Measurements from ENCODE around the gene SFTPA1.
"Not testable (repeated sequence)": the region's sequence is repeated elsewhere in the genome, so short reads cannot be mapped to it uniquely, and the experiment has no call there.

Gene SFTPA1

DNA sequence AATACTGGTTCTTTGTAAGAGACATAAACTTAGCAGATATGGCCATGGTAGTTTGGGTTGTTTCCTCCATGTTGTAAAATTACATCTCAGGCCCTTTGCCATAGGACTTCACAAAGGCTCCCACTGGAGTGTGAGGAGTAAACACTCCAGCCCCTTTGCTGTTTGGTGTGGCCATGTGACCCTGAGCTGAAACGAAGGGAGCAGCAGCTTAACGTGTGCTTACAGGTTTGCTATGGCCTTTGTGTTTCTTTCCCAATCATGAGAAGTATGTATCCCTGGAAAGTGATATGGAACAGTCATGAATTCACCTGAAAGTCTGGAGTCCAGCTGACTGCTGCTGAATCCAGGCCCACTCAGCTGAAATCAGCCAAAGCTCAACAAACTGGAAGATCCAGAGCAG is 23.8 kb upstream of the SFTPA1 start:
- Histone ChIP-seq H3F3A (ENCODE audit: insufficient read depth) (no peaks in the 10 kb centered on the region), H3K79me2 (ENCODE audit: insufficient read depth, low read length) (no peaks in the 10 kb centered on the region), H3K4me3 (ENCODE audit: insufficient read depth, low read length, poor library complexity, severe bottlenecking) (no peak overlapping the region), H3K9ac (ENCODE audit: low read length) (no peak overlapping the region), H3K36me3 (ENCODE audit: low read length) (no peaks in the 10 kb centered on the region), H3K27me3 (ENCODE audit: low read length) (no peaks in the 10 kb centered on the region), H4K20me1 (ENCODE audit: low read depth, low read length) (no peaks in the 10 kb centered on the region), H3K4me2 (ENCODE audit: low read depth, low read length, poor library complexity, severe bottlenecking) (no peak overlapping the region), H3K27ac (ENCODE audit: low read depth, low read length) (no peak overlapping the region), H2AFZ (ENCODE audit: low read depth, low read length, severe bottlenecking) (no peak overlapping the region), H3K9me3 (ENCODE audit: insufficient read depth, low read length) (no peaks in the 10 kb centered on the region), H3K9me2 (replicated peaks; ENCODE audit: insufficient read depth, low read length) (no peaks in the 10 kb centered on the region)
- TF ChIP-seq EZH2phosphoT487 (conservative IDR thresholded peaks at IDR 0.05; ENCODE audit: low read length) = no peak
- no peak for TF ChIP-seq CTCF (IDR thresholded peaks at IDR 0.05; ENCODE audit: insufficient read depth, low read length, poor library complexity, severe bottlenecking)

- Histone ChIP-seq H2AFZ (ENCODE audit: low read depth, low read length, severe bottlenecking) (no peak overlapping the region), H3K4me2 (ENCODE audit: low read depth, low read length, poor library complexity, severe bottlenecking) (no peak overlapping the region), H3K79me2 (ENCODE audit: insufficient read depth, low read length) (no peaks in the 10 kb centered on the region), H3K9me2 (replicated peaks; ENCODE audit: insufficient read depth, low read length) (no peaks in the 10 kb centered on the region), H3K4me3 (ENCODE audit: insufficient read depth, low read length, poor library complexity, severe bottlenecking) (no peak overlapping the region), H3K36me3 (ENCODE audit: low read length) (no peaks in the 10 kb centered on the region), H4K20me1 (ENCODE audit: low read depth, low read length) (no peaks in the 10 kb centered on the region), H3K27me3 (ENCODE audit: low read length) (no peaks in the 10 kb centered on the region), H3K27ac (ENCODE audit: low read depth, low read length) (no peak overlapping the region), H3K9me3 (ENCODE audit: insufficient read depth, low read length) (no peaks in the 10 kb centered on the region), H3K9ac (ENCODE audit: low read length) (no peak overlapping the region), H3F3A (ENCODE audit: insufficient read depth) (no peaks in the 10 kb centered on the region)
- TF ChIP-seq EZH2phosphoT487 (conservative IDR thresholded peaks at IDR 0.05; ENCODE audit: low read length) (no peak), CTCF (IDR thresholded peaks at IDR 0.05; ENCODE audit: insufficient read depth, low read length, poor library complexity, severe bottlenecking) (no peak)
Observed at GRCh38 chr10:79588800-79589199, 21.9 kb upstream of the SFTPA1 start.

DNA sequence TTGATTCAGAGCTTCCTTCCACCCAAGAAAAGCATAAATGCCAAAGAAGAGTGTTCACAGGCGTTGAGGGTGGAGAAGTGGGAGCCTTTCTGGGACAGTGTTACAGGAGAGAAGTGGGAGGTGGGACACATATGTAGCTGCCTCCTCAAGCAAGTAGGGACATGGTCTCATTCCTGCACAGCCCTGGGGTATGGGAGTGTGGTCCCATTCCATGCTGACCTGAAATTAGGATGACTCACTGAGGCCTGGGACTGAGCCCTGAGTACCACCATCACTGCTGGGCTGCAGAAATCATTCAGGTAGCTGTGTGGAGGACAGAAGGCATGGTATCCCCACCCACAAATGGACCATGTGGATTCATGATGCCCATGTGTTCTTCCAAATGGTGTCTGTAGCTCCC is 17.4 kb upstream of the SFTPA1 start:
- Histone ChIP-seq H3K27me3 (ENCODE audit: low read length) (no peaks in the 10 kb centered on the region), H3K36me3 (ENCODE audit: low read length) (no peaks in the 10 kb centered on the region), H2AFZ (ENCODE audit: low read depth, low read length, severe bottlenecking) (no peak overlapping the region), H3K9me3 (ENCODE audit: insufficient read depth, low read length) (peaks cover 7% of the 10 kb centered on the region; the same call in 1 of the 2 replicates), H3K27ac (ENCODE audit: low read depth, low read length) (no peak overlapping the region), H3K79me2 (ENCODE audit: insufficient read depth, low read length) (no peaks in the 10 kb centered on the region), H4K20me1 (ENCODE audit: low read depth, low read length) (no peaks in the 10 kb centered on the region), H3K9me2 (replicated peaks; ENCODE audit: insufficient read depth, low read length) (no peaks in the 10 kb centered on the region), H3K9ac (ENCODE audit: low read length) (no peak overlapping the region), H3F3A (ENCODE audit: insufficient read depth) (no peaks in the 10 kb centered on the region), H3K4me3 (ENCODE audit: insufficient read depth, low read length, poor library complexity, severe bottlenecking) (no peak overlapping the region), H3K4me2 (ENCODE audit: low read depth, low read length, poor library complexity, severe bottlenecking) (no peak overlapping the region)
- TF ChIP-seq CTCF (IDR thresholded peaks at IDR 0.05; ENCODE audit: insufficient read depth, low read length, poor library complexity, severe bottlenecking) = no peak
- no peak for TF ChIP-seq EZH2phosphoT487 (conservative IDR thresholded peaks at IDR 0.05; ENCODE audit: low read length)

GRCh38 chr10:79594565-79594964 is 16.2 kb upstream of the SFTPA1 start:
- not testable (repeated sequence) for H3K27ac ChIP-seq (ENCODE audit: low read depth, low read length); H3K27me3 ChIP-seq (ENCODE audit: low read length); H3K9ac ChIP-seq (ENCODE audit: low read length); H3K36me3 ChIP-seq (ENCODE audit: low read length); H3F3A ChIP-seq (ENCODE audit: insufficient read depth); H3K79me2 ChIP-seq (ENCODE audit: insufficient read depth, low read length); H3K4me2 ChIP-seq (ENCODE audit: low read depth, low read length, poor library complexity, severe bottlenecking); H3K4me3 ChIP-seq (ENCODE audit: insufficient read depth, low read length, poor library complexity, severe bottlenecking); H2AFZ ChIP-seq (ENCODE audit: low read depth, low read length, severe bottlenecking); H3K9me2 ChIP-seq (replicated peaks; ENCODE audit: insufficient read depth, low read length); H4K20me1 ChIP-seq (ENCODE audit: low read depth, low read length)
- H3K9me3 ChIP-seq (ENCODE audit: insufficient read depth, low read length) = peaks cover 14% of the 10 kb centered on the region; the same call in 1 of the 2 replicates
